Dermis microvascular lymphatic vessel endothelial cell (primary cell): ENCODE data around the gene GLRA3. TPM values are rescaled to one million over a fixed set of nuclear protein-coding genes. Genes with fewer than 3 reads are reported as not detected.
"Not testable (repeated sequence)": the region's sequence is repeated elsewhere in the genome, so short reads cannot be mapped to it uniquely, and the experiment has no call there.

Experiments
- DNase-seq, 2 donors: peaks; one replicate each; pipeline versions ENCODE4 v3.0.0 to v3.0.0-alpha.2; 2010; ENCODE audit warnings: low read depth in 2 of 2
- total RNA-seq: library from RNA; depleted of rRNA; stranded (reverse); fragments of >200 nt; gene quantifications from 2 replicates; pipeline ENCODE4 v1.2.1, GENCODE V29; 2014

GLRA3 gene
- total RNA-seq, 1 donor from 2014 or later: not detected

DNA sequence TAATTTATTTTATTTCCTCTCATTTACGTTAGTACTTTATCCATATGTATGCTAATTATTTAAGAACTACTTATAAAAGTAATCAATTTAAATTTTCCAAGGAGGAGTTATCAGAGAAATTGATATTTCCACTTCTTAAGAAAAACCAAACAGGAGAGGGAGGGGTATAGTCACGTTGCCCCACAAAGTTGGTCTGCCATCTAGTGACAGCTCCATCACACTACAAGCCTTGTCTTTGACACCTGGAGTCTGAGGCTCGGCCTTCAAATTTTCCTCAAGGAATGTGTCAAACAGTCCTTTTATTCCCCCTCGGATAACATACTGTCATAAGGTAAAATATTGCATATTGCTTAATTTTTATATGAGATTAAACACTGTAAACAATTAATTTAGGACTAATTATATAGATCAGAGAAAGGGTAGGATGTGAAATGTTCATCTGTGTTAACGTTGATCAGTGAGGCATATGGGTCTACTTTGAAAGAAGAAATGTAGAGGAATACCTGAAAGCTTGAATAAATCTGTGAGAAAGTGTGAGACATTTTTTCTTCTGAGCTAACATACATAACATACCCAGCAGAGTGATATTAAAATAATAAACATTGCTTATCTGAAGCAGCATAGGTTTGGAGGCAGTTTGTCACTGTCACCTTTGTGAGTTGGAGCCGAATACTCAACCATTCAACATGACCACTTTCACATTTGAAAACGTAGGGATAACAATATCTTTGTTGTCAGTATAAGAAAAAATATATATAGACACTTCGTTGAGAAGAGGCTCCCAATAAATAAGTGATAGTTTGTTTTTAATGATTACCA is 114.4 kb downstream of the GLRA3 start:
- peak in 1 of 2 donors; percentile 21 for DNase-seq

- no peak for DNase-seq
Observed at GRCh38 chr4:174713821-174714220, 115.2 kb downstream of the GLRA3 start.

DNA sequence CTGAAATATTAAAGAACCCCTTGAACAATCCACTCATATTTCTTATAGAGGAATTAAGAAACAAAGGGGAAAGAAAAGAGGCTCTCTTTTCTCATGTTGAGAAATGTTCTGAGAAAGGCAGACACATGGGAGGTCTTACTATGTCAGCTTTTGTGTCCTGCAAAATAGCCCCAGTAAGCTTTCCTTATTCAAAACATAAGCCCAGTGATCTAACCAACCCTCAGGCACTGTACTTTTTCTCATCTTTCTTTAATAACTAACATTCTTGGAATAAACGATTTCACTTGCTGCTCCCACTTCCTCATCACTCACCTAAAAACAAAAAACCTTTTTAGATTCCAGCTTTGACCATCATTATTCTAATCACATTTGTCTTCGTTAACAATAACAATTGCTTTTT is 115.9 kb downstream of the GLRA3 start:
- DNase-seq: no peak

DNA sequence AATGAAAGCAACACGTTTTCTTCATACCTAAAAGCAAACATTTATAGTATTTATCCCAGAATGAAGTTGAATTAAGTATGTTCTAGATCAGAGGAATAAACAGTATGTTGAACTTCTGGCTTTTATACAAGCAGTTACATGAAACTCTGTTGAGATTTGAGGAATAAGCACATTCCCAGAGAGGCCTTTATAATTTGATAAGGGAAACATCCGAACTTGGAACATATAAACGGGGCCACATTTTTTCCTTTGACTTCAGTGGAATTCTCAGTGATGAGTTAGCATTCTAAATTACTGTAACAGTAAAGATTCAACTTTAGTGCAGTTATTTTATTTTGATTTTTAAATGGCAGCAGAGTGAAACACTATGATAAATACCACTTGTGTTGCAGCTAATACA is 119.5 kb downstream of the GLRA3 start:
- no peak for DNase-seq

- DNase-seq: no peak
Observed at GRCh38 chr4:174708381-174708780, 120.7 kb downstream of the GLRA3 start.

DNA sequence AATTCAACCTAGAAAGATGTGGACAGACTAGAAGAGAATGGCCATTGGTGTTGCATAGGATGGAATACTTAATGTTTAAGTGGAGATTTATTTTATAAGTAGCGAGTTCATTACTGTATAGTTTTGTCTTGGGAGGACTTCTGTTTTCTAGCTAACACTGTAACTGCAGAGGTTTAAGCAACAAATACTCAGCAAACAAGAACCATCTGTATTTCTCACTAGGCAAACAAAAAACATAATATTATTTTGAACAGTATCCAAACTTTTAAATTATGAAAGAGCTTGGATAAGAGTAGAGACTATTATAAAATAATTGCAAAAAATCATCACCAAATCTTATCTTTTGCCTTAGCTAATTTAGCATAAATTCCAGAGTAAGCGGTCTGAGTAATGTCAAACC is 121.1 kb downstream of the GLRA3 start:
- DNase-seq: no peak

DNA sequence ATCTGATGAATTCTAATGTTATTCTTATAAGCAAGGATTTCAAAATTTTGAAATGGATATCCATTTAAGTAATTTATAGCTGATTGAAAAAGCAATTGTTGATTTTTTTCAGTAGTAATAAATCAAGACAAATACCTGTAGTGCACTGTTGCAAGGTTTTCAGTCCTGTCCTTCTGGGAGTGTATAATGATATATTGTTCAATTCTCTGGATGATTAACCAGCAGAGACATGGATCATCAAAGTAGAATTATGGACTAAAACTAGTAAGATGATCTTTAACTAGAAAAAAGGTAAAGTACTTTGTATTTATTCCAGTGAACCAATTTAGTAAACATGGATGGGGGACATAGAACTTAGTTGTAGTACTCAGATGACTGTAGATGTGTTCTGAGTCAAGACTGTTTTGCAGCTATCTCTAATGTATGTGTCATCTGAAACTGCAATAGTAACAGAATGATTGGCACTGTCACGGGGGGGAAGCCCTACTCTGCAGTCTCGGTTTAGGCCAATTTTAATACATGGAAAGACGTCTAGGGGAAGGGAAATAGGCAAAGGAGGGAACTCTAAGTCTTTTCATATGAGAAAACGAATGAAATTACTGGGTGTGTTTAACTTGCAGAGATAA is 121.9 kb downstream of the GLRA3 start:
- DNase-seq: no peak

GRCh38 chr4:174702979-174703478 is 126.0 kb downstream of the GLRA3 start:
- DNase-seq: no peak

DNA sequence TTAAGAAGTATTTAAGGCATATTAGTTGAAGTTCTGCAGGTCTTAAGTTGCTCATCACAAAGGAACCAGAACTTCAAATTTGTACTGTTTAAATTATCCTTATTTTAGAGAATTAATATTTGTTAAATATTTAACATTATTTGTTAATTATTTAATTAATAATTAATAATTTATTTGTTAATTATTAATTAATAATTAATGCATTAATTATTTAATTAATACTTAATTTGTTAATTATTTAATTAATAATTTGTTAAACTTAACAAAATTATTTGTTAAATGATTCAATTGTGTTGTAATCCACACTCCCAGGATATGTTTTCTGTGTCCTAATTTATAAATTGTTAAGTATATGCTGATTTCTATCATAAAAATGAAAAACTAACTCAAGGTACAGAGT is 129.4 kb downstream of the GLRA3 start:
- no peak for DNase-seq

- DNase-seq: no peak
Observed at GRCh38 chr4:174697896-174698295, 131.2 kb downstream of the GLRA3 start.

DNA sequence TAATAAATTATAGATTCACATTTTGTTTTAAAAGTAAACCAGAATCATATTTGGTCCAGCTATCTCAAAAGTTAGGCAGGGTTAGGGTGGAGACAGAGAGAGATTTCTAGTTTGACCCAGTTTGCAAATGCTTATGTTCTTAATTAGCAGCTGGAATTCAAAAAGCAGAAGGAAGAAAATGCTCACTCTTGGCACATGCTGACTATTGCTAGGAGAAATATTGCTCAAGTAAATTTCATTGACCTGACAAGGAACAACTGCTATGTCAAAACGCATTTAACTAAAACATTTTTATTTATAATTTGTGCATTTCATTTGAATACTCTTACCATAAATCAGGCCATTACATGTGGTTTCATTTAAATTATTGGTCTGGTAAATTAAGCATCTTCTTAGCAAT is 131.8 kb downstream of the GLRA3 start:
- DNase-seq: no peak

DNA sequence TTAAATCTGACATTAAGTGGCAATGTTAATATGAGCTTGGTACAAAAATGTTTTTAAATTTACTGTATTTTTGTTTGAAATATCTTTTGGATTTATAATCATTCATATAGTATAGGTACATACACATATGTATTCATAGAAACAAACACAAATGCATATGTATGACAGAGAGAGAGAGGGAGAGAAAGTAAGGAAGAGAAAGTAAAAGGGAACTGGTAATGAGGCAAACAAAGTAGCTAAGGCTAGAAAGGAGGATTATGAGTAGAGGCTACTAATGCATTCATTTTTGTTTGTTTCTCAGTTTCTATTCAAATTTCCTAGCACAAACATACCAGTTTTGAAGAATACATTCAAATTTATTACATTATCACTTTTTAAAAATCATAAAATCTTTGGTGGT is 132.4 kb downstream of the GLRA3 start:
- no peak for DNase-seq

DNA sequence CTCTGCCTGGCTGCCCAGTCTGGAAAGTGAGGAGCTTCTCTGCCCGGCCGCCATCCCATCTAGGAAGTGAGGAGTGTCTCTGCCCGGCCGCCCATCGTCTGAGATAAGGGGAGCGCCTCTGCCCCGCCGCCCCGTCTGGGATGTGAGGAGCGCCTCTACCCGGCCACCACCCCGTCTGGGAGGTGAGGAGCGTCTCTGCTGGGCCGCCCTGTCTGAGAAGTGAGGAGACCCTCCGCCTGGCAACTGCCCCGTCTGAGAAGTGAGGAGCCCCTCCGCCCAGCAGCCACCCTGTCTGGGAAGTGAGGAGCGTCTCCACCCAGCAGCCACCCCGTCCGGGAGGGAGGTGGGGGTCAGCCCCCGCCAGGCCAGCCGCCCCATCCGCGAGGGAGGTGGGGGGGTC is 137.2 kb downstream of the GLRA3 start:
- not testable (repeated sequence) for DNase-seq

DNA sequence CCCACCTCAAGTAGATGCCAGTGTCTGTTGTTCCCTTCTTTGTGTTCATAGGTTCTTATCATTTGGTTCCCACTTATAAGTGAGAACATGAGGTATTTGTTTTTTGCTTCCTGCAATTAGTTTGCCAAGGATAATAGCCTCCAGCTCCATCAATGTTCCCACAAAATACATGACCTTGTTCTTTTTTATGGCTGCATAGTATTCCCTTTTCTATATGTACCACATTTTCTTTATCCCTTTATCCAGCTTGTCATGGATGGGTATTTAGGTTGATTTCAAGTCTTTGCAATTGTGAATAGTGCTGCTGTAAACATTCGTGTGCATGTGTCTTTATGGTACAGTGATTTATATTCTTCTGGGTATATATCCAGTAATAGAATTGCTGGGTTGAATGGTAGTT is 138.4 kb downstream of the GLRA3 start:
- DNase-seq: no peak

DNA sequence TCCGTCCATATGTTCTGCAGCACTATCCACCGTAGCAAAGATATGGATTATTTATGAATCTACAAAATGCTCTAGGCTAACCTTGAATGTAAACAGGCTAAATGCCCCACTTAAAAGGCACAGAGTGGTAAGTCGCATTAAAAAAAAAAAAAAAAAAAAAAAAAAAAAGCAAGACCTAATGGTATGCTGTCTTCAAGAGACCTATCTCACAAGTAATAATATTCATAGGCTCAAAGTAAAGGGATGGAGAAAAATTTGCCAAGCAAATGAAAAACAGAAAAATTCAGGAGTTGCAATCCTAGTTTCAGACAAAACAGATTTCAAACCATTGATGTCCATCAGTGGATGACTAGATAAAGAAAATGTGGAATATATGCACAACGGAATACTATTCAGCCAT is 139.4 kb downstream of the GLRA3 start:
- no peak for DNase-seq

DNA sequence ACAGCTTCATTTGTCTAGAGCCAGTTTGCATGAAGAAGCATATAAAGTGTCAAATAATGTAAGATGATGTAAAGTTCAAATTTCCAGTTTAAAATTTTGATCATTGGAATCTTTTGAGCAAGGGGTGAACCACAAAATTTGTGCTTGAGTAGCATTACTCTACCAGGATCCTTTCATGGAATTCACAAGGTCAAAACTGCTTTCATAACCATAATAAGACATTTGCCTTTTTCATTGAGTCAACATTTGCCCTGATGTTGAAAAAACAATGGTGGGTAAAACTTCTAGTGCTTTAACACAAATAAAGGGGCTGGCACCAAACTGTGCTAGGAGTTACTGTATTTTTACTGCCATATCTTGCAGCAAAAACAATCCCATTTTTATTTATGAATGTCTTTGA is 142.2 kb downstream of the GLRA3 start:
- DNase-seq: no peak

GRCh38 chr4:174681723-174682300 is 147.2 kb downstream of the GLRA3 start:
- peak in 1 of 2 donors; percentile 0 for DNase-seq

DNA sequence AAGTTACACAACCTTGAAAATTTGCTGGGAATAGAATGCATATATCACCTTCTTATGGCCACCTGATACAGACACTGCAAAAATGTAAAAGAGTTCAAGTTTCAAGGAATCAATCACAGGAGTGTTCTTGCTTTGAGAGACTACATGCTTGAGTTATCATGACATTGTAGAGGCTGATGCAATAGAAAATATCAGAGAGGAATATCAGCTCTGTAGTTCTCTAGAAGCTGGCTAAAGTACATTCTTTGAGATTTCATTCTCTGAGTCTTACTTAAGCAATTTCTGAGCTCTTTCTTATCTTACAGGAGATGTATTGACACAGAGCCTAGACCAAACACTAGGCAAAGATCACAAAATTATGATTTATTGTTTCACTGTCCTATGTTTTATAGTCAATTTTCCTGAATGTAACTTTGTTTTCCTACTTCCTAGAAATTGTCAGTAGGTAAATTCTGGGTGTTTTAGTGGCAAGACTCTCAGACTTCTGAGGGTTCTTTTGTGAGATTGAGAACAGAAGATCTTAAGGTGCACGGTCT is 154.7 kb downstream of the GLRA3 start:
- DNase-seq: no peak

GRCh38 chr4:174673865-174674264 is 155.2 kb downstream of the GLRA3 start:
- DNase-seq: no peak

DNA sequence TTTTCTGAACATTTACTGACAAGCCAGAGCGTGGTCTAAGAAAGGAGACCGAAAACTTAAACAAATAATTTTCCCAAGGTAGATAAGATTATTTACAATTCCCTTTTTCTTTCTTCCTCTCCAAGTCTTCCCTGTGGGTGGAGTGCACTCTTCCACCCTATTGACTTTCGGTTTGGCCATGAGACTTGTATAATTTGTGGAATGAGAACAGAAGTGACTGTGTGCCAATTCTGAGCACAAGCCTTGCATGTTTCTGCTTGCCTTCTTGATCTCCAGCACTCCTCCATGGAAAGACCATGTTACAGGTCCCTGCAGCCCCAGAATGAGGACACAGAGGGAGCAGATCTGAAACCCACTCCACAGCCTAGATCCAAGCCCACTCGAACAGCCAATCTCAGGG is 156.8 kb downstream of the GLRA3 start:
- DNase-seq: no peak

GRCh38 chr4:174669270-174669669 is 159.8 kb downstream of the GLRA3 start:
- DNase-seq: no peak

DNA sequence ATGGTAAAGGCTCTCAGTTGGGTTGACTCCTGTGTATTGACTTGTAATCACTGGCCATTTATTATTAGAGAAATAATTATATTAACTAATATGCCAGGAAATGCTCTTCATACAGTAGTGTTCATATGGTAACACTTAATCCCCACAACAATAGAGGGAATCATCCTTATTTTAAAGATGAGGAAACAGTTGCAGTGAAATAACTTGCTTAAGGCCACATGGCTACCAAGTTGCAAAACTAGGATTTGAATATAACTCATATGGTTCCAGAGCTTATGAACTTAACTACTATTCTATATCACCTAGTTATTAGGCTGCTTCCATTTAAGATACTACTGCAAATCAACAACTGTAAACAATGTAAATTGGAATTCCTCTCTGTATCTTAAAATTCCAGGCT is 163.2 kb downstream of the GLRA3 start:
- DNase-seq: no peak
